B cell (primary cell): ENCODE data around the gene ATP8B1.

ENCODE experiments used
- EZH2 ChIP-seq: IDR thresholded peaks from 2 replicates; pipeline ENCODE4 v1.6.1; 2012; ENCODE audit warnings: borderline replicate concordance, low read depth, mild to moderate bottlenecking, moderate library complexity, low read length; ENCODE audit not compliant: insufficient read depth, poor library complexity, severe bottlenecking
- TF ChIP-seq, protein P1 (sequence below): fragments of 200-600 bp; IDR thresholded peaks from one replicate; pipeline ENCODE4 v1.8.0; 2022; ENCODE audit warnings: antibody characterized with exemption, mild to moderate bottlenecking

GRCh38 chr18:57790316-57790715, 12.8 kb downstream of the ATP8B1 start:
- TF ChIP-seq, protein P1, sequence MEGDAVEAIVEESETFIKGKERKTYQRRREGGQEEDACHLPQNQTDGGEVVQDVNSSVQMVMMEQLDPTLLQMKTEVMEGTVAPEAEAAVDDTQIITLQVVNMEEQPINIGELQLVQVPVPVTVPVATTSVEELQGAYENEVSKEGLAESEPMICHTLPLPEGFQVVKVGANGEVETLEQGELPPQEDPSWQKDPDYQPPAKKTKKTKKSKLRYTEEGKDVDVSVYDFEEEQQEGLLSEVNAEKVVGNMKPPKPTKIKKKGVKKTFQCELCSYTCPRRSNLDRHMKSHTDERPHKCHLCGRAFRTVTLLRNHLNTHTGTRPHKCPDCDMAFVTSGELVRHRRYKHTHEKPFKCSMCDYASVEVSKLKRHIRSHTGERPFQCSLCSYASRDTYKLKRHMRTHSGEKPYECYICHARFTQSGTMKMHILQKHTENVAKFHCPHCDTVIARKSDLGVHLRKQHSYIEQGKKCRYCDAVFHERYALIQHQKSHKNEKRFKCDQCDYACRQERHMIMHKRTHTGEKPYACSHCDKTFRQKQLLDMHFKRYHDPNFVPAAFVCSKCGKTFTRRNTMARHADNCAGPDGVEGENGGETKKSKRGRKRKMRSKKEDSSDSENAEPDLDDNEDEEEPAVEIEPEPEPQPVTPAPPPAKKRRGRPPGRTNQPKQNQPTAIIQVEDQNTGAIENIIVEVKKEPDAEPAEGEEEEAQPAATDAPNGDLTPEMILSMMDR = no peak
- TF ChIP-seq EZH2 = no peak
